Effector memory CD4-positive, alpha-beta T cell (primary cell): Measurements from ENCODE around the gene CEP350.

ENCODE experiments used
- DNase-seq, 3 donors: peaks; one replicate each; pipeline ENCODE4 v3.0.0-alpha.2; 2020
- H3K27ac ChIP-seq: 2 replicates; pipeline ENCODE4 v1.7.0; 2013; ENCODE audit warnings: mild to moderate bottlenecking, low read length, moderate library complexity; ENCODE audit not compliant: insufficient read depth, poor library complexity, severe bottlenecking
- H3K27me3 ChIP-seq: replicated peaks from 2 replicates; pipeline ENCODE4 v1.7.0; 2013; ENCODE audit warnings: mild to moderate bottlenecking, low read length; ENCODE audit not compliant: insufficient read depth, control insufficient read depth, poor library complexity, severe bottlenecking
- H3K36me3 ChIP-seq: 2 replicates; pipeline ENCODE4 v1.7.0; 2013; ENCODE audit warnings: mild to moderate bottlenecking, low read length, moderate library complexity; ENCODE audit not compliant: control insufficient read depth, insufficient read depth
- H3K4me1 ChIP-seq: 2 replicates; pipeline ENCODE4 v1.7.0; 2013; ENCODE audit warnings: low read length, mild to moderate bottlenecking; ENCODE audit not compliant: control insufficient read depth, insufficient read depth, poor library complexity, severe bottlenecking
- H3K4me3 ChIP-seq: 2 replicates; pipeline ENCODE4 v1.7.0; 2013; ENCODE audit warnings: low read length, low read depth, mild to moderate bottlenecking; ENCODE audit not compliant: insufficient read depth, poor library complexity, severe bottlenecking
- H3K9me3 ChIP-seq: 2 replicates; pipeline ENCODE4 v1.7.0; 2013; ENCODE audit warnings: mild to moderate bottlenecking, low read length, moderate library complexity; ENCODE audit not compliant: control insufficient read depth

Gene CEP350

DNA sequence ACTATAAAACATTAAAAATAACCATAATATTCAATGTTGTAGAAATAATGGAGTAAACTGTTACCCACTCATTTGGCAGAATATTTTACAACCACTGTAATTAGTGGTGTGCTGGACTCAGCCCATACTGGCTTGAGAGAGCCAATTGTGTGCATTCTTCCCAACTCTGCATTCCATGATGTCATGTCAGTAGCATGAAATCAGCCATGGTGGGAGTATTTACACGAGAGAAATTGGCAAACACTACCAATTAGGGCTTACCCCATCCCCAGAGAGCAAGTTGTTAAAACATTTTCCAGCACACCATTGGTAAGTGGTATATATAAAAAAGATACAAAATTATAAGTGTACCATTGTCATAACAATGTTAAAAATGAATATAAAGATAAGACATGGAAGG, 180.9 kb downstream of the CEP350 start:
- Histone ChIP-seq H3K4me3 (no peak overlapping the region), H3K36me3 (no peaks in the 10 kb centered on the region), H3K9me3 (no peaks in the 10 kb centered on the region), H3K27me3 (peaks cover 5% of the 10 kb centered on the region), H3K4me1 (no peaks in the 10 kb centered on the region), H3K27ac (no peak overlapping the region)
- no peak for DNase-seq

DNA sequence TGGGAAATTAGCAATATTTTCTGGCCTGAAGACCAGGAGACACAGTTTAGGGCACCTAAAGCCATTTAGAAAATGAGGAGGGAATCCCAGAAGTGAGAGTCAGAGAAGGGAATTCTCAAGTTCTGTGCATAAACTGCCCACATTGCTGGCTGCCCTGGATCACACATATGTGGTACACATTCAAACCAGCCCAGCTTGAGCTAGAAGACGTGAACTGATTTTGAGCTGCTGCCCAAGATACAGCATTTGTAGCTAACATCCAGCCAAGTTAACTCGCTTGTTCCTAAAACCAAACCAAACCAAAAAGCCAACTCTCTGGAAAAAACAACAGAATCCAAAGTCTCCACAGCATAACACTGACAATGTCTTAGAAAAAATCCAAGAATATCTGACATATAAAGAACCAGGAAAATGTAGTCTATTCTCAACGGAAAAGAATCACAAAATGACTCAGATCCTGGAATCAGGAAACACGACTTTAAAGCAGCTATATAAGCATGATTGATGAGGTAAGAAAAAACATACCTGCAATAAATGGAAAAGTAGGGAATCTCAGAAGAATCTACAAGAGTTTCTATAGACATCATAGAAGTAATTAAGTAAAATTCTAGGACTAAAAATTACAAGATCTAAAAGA, 181.8 kb downstream of the CEP350 start:
- Histone ChIP-seq H3K27me3 (peaks cover 5% of the 10 kb centered on the region), H3K4me3 (no peak overlapping the region), H3K36me3 (no peaks in the 10 kb centered on the region), H3K4me1 (no peaks in the 10 kb centered on the region), H3K9me3 (no peaks in the 10 kb centered on the region), H3K27ac (no peak overlapping the region)
- DNase-seq, result no peak

DNA sequence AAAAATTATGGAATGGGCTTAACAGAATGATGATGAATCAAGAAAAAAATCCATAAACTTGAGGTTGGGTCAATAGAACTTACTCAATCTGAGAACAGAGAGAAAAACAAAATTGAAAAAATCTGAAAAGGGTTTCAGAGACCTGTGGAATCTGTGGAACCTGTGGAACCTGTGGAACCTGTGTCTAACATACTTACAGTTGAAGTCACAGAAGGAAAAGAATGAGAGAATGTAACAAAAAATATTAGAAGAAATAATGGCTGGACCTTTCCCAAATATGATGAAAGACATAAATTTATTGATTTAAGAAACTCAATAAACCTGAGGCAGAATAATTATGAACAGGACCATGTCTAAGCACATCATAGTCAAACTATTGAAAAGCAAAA, 182.4 kb downstream of the CEP350 start:
- H3K4me1 ChIP-seq, result no peaks in the 10 kb centered on the region
- no peak for DNase-seq

DNA sequence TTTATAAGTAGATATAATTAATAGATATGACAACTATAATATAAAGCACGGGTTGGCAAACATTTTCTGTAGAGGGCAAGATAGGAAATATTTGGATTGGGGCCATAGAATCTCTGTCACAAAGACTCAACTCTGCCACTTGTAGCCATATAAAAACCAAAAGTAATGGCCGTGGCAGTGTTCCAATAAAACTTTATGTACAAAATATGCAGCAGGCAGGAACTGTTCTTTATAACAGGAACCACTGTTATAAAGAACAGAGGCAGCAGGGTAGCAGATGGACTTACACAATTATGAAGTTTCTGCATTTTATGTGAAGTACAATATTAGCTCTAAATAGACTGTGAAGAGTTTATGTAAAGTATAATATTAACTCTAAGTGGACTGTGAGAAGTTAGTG, 183.2 kb downstream of the CEP350 start:
- Histone ChIP-seq H3K4me1 (no peaks in the 10 kb centered on the region), H3K27ac (no peak overlapping the region), H3K9me3 (no peaks in the 10 kb centered on the region), H3K27me3 (peaks cover 5% of the 10 kb centered on the region), H3K4me3 (no peak overlapping the region), H3K36me3 (no peaks in the 10 kb centered on the region)
- no peak for DNase-seq

More for the DNA sequence above, 182.4 kb downstream of the CEP350 start:
- Histone ChIP-seq H3K36me3 (no peaks in the 10 kb centered on the region), H3K9me3 (no peaks in the 10 kb centered on the region), H3K27ac (no peak overlapping the region), H3K4me3 (no peak overlapping the region), H3K27me3 (peaks cover 5% of the 10 kb centered on the region)

DNA sequence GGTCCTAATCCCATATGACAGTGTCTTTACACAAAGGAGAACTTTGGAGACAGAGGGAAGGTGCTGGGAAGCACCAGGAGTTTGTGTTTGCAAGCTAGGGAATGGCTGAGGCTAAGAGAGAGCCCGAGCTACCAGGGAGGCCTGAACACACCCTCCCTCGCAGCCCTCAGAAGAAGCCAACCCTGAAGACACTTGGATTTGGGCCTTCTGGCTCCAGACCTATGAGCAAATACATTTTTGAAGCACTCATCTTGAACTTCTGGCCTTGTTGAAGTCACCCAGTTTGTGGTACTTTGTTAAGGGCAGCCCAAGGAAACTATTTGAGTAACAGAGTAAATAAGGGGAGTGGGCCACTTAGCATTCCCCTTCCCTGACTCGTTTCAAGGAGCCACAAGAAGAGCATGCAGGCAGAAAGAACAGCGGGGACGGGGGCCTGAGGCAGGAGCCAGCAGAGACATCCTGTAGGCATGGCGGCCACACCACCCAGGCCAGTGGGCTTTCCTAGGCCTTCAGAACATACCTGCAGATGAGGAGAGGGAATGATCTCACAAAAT, 186.8 kb downstream of the CEP350 start:
- Histone ChIP-seq H3K36me3 (no peaks in the 10 kb centered on the region), H3K4me3 (no peak overlapping the region), H3K27me3 (no peaks in the 10 kb centered on the region), H3K27ac (no peak overlapping the region), H3K9me3 (no peaks in the 10 kb centered on the region), H3K4me1 (no peaks in the 10 kb centered on the region)
- DNase-seq, result no peak

DNA sequence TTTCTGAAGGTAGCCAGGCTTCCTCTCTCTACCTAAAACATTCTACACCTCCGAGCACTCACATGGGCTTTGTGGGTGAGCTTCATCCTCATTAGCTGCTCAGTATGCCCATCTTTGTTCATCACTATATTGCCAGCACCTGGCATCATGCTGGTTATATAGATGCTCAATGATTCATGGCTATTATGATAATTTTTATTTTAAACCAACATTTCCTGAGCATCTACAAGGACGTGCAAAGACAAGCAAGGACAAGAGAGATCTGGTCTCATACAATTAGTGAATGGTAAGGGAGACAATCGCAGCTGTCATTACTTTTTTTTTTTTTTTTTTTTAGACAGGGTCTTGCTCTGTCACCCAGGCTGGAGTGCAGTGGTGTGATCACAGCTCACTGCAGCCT, 188.7 kb downstream of the CEP350 start:
- H3K36me3 ChIP-seq, result no peaks in the 10 kb centered on the region
- no peak overlapping the region for H3K27ac ChIP-seq
- H3K4me3 ChIP-seq, result no peak overlapping the region
- DNase-seq, result no peak
- no peaks in the 10 kb centered on the region for H3K27me3 ChIP-seq
- H3K4me1 ChIP-seq, result no peaks in the 10 kb centered on the region
- no peaks in the 10 kb centered on the region for H3K9me3 ChIP-seq

DNA sequence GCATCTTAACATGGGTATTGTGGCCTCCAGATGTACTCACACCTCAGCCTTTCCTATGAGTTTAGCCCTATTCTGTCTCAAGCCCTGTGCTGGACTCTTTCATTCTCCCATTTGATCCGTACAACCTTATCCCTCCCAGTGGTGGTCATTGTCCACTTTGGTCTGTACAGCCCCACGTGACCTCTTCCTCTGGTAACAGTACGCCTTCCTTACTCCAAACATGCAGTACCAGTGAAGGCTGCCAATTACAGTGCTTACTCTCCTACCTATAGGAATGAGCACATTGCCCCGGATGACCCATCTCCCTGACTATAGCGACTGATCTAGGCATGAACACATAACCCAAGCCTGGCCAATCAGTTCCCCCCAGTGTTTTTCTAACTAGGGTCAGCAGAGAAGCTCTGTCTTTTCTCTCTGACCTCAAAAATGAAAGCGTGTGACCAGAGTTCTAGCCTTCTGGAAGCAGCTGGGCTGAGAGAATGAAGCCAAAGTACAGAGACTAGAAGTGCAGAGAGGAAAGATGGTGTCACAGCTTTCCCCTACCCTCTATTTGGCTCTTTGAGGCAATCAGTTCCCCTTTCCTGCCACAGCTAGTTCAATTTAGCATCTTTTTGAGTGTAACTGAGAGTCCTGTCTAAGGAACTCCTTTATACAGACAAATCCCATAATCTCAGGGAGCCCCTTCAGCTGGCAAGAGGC, 190.2 kb downstream of the CEP350 start:
- H3K4me3 ChIP-seq, result no peak overlapping the region
- H3K36me3 ChIP-seq, result no peaks in the 10 kb centered on the region
- H3K4me1 ChIP-seq, result no peaks in the 10 kb centered on the region
- no peak for DNase-seq
- H3K27me3 ChIP-seq, result no peaks in the 10 kb centered on the region
- no peak overlapping the region for H3K27ac ChIP-seq
- H3K9me3 ChIP-seq, result no peaks in the 10 kb centered on the region

DNA sequence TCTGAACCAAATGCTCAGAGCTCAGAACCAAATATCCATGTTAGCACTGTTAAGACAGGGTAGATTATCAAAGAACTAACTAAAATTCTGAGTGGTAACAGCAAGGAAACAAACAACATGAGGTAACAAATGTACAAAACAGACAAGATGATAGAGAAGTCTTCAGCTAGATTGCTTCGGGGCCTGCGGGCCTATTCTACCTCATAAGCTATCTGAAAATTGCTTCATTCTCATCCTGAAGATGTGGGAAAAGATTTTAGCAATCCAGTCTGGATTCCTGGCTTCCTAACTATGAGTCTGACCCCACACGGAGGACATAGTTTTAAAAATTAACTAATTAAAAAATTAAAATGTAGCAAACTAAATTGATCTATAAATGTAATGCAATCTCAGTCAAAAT, 190.8 kb downstream of the CEP350 start:
- Histone ChIP-seq H3K4me1 (no peaks in the 10 kb centered on the region), H3K9me3 (no peaks in the 10 kb centered on the region), H3K27me3 (no peaks in the 10 kb centered on the region), H3K27ac (no peak overlapping the region), H3K36me3 (no peaks in the 10 kb centered on the region), H3K4me3 (no peak overlapping the region)
- DNase-seq, result no peak

DNA sequence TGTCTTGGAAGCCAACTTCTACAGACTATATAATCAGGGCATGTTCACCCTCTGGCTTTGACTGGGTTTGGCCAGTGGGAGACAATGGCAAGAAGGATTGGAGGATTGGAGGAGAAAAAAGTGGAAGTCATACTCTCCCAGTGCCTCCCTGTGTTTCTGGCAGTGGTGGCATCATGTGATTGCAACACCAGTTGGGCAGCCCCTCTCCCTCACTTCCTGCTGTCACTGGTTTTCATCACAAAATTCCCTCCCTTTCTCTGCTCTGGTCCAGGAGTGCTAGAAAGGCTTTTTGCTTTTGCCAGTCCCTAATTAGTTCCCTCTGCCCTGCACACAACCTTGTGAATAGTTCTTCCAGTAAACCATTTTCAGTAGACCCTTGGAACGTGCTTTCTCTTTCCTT, 196.4 kb downstream of the CEP350 start:
- Histone ChIP-seq H3K36me3 (no peaks in the 10 kb centered on the region), H3K27me3 (no peaks in the 10 kb centered on the region), H3K4me1 (peaks cover 14% of the 10 kb centered on the region), H3K9me3 (no peaks in the 10 kb centered on the region), H3K4me3 (no peak overlapping the region), H3K27ac (no peak overlapping the region)
- DNase-seq, result no peak

DNA sequence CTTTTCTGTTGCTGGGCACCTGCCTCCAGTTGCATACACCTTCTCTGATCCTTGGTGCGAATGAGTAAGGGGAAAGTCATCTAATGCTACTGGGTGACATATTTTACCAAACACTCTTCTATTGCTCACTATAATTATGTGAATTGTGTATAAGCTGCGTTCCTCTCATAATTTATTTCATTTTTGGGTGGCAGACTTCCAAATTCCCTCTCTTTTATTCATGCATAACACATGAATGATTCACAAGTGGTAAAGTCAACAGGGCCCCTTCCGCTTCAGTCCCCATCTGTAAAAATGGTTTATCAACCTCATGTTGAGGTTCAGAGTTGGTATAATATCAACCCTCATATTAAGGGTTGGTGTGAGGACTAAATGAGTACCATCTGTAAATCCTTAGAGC, 196.9 kb downstream of the CEP350 start:
- Histone ChIP-seq H3K27me3 (no peaks in the 10 kb centered on the region), H3K9me3 (no peaks in the 10 kb centered on the region), H3K36me3 (no peaks in the 10 kb centered on the region), H3K27ac (no peak overlapping the region), H3K4me3 (no peak overlapping the region), H3K4me1 (peaks cover 14% of the 10 kb centered on the region)
- no peak for DNase-seq
